NCI-H2196 (cell line): Measurements from ENCODE around the gene CTNNA3.

Source experiments
- DNase-seq: peaks from one replicate; lab custom pipeline; 2025; ENCODE audit not compliant: unreplicated experiment; lab: John Stamatoyannopoulos, UW

Gene CTNNA3

GRCh38 chr10:66008221-66008620 is 1687.8 kb downstream of the CTNNA3 start:
- DNase-seq = no peak

- no peak for DNase-seq
Observed at GRCh38 chr10:66006411-66006810, 1689.6 kb downstream of the CTNNA3 start.

- DNase-seq = no peak
Observed at GRCh38 chr10:65993451-65993850, 1702.5 kb downstream of the CTNNA3 start.

GRCh38 chr10:65968871-65969270 is 1727.1 kb downstream of the CTNNA3 start:
- no peak for DNase-seq

- no peak for DNase-seq
Observed at GRCh38 chr10:65968437-65968836, 1727.6 kb downstream of the CTNNA3 start.

GRCh38 chr10:65964205-65964604 is 1731.8 kb downstream of the CTNNA3 start:
- DNase-seq = no peak

- DNase-seq = no peak
Observed at GRCh38 chr10:65952086-65952485, 1743.9 kb downstream of the CTNNA3 start.

- DNase-seq = no peak
Observed at GRCh38 chr10:65950075-65950474, 1745.9 kb downstream of the CTNNA3 start.

- DNase-seq = no peak
Observed at GRCh38 chr10:65949526-65949925, 1746.5 kb downstream of the CTNNA3 start.

GRCh38 chr10:65945061-65945460 is 1750.9 kb downstream of the CTNNA3 start:
- DNase-seq = no peak

- DNase-seq = no peak
Observed at GRCh38 chr10:65943451-65943850, 1752.5 kb downstream of the CTNNA3 start.

GRCh38 chr10:65940816-65941662 is 1755.0 kb downstream of the CTNNA3 start:
- no peak for DNase-seq

- DNase-seq = no peak
Observed at GRCh38 chr10:65940105-65940504, 1755.9 kb downstream of the CTNNA3 start.

GRCh38 chr10:65931291-65932070 is 1764.5 kb downstream of the CTNNA3 start:
- no peak for DNase-seq

GRCh38 chr10:65911151-65911835 is 1784.7 kb downstream of the CTNNA3 start:
- no peak for DNase-seq

GRCh38 chr10:65910209-65910608 is 1785.8 kb downstream of the CTNNA3 start:
- DNase-seq = no peak

GRCh38 chr10:65907199-65907712 is 1788.7 kb downstream of the CTNNA3 start:
- DNase-seq = no peak

- no peak for DNase-seq
Observed at GRCh38 chr10:65903620-65904019, 1792.4 kb downstream of the CTNNA3 start.

- DNase-seq = no peak
Observed at GRCh38 chr10:65900271-65900670, 1795.7 kb downstream of the CTNNA3 start.

- no peak for DNase-seq
Observed at GRCh38 chr10:65898055-65898454, 1797.9 kb downstream of the CTNNA3 start.

GRCh38 chr10:65894961-65895360 is 1801.0 kb downstream of the CTNNA3 start:
- DNase-seq = no peak
